ENCODE measurements around the gene OCSTAMP.

Gene OCSTAMP

DNA sequence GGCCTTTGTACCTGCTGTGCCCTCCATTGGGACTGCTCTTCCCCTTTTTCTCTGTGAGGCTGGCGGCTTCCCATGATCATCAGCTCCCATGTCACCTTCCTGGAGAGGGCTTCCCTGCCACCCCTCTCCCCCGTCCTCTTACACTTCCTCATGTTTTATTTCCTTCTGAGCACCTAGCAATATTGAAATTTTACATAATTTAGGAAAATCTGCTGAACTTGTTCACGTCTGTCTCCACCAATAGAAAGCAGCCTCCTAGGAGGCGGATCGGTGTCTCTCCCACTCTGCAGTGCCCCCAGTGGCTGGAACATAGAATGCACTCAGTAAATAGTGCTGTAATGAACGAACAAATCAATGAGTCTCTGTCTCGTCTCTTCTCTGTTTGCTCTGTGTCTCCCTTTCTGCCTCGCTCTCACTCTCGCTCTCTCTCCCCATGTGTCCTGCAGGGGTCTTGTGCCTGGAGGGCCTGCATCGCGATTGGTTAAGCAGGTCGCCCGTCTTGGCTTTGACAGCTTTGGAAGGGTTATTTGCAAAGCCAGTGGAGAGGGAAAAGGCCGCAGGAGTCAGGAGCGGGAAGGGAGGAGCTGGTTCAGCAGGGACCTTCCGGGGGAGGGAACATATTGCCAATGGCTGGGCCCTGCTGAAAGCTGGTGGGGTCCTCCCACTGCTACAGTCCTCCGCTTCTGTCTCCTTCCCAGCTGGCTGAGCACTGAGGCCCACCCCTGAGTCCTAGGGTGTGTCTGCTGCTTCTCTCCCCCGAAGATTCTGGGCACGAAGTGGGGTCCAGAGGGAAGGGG is 12.1 kb upstream of the OCSTAMP start:
- H3K4me3 ChIP-seq (replicated peaks; ENCODE audit: insufficient read depth, low read length) = peak overlapping the region; percentile 39
- H3K27ac ChIP-seq (replicated peaks) = no peak overlapping the region
- peak; percentile 63 to 68 for DNase-seq (ENCODE audit: low read depth in 1 of 2, low spot score in 1 of 2)
- TF ChIP-seq, protein P1, sequence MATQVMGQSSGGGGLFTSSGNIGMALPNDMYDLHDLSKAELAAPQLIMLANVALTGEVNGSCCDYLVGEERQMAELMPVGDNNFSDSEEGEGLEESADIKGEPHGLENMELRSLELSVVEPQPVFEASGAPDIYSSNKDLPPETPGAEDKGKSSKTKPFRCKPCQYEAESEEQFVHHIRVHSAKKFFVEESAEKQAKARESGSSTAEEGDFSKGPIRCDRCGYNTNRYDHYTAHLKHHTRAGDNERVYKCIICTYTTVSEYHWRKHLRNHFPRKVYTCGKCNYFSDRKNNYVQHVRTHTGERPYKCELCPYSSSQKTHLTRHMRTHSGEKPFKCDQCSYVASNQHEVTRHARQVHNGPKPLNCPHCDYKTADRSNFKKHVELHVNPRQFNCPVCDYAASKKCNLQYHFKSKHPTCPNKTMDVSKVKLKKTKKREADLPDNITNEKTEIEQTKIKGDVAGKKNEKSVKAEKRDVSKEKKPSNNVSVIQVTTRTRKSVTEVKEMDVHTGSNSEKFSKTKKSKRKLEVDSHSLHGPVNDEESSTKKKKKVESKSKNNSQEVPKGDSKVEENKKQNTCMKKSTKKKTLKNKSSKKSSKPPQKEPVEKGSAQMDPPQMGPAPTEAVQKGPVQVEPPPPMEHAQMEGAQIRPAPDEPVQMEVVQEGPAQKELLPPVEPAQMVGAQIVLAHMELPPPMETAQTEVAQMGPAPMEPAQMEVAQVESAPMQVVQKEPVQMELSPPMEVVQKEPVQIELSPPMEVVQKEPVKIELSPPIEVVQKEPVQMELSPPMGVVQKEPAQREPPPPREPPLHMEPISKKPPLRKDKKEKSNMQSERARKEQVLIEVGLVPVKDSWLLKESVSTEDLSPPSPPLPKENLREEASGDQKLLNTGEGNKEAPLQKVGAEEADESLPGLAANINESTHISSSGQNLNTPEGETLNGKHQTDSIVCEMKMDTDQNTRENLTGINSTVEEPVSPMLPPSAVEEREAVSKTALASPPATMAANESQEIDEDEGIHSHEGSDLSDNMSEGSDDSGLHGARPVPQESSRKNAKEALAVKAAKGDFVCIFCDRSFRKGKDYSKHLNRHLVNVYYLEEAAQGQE (IDR thresholded peaks at IDR 0.05; ENCODE audit: insufficient replicate concordance, low read depth) = no peak
- TF ChIP-seq, protein P2, sequence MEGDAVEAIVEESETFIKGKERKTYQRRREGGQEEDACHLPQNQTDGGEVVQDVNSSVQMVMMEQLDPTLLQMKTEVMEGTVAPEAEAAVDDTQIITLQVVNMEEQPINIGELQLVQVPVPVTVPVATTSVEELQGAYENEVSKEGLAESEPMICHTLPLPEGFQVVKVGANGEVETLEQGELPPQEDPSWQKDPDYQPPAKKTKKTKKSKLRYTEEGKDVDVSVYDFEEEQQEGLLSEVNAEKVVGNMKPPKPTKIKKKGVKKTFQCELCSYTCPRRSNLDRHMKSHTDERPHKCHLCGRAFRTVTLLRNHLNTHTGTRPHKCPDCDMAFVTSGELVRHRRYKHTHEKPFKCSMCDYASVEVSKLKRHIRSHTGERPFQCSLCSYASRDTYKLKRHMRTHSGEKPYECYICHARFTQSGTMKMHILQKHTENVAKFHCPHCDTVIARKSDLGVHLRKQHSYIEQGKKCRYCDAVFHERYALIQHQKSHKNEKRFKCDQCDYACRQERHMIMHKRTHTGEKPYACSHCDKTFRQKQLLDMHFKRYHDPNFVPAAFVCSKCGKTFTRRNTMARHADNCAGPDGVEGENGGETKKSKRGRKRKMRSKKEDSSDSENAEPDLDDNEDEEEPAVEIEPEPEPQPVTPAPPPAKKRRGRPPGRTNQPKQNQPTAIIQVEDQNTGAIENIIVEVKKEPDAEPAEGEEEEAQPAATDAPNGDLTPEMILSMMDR (IDR thresholded peaks at IDR 0.05; ENCODE audit: insufficient read depth, low read length) = peak; percentile 91
- TF ChIP-seq SPI1 (IDR thresholded peaks at IDR 0.05; ENCODE audit: borderline replicate concordance, low read depth) = peak; percentile 83
- no peak for TF ChIP-seq POLR2AphosphoS5 (IDR thresholded peaks at IDR 0.05; ENCODE audit: low read depth)
- peaks cover 4% of the 10 kb centered on the region for H3K27me3 ChIP-seq (ENCODE audit: insufficient read depth, poor library complexity, severe bottlenecking)

DNA sequence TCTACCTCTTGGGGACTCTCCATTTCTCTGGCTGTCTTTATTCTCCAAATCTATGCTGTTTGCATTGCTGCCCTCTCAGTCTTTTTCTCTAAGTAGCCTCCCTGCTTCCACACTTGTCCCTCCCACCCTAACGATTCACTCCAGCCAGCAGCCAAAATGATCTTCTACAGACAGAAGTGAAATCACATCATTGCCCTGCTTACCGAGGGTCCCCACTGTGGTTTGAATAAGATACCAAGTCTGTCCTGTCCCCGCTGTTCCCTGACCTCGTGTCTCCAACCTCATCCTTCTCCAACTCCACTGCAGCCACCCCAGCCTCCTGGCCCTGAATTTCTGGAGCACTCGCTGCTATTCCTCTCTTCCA is 11.5 kb upstream of the OCSTAMP start:
- TF ChIP-seq, protein P2 (IDR thresholded peaks at IDR 0.05; ENCODE audit: insufficient read depth, low read length) = no peak
- TF ChIP-seq, protein P1 (IDR thresholded peaks at IDR 0.05; ENCODE audit: insufficient replicate concordance, low read depth) = no peak
- TF ChIP-seq GABPA (IDR thresholded peaks at IDR 0.05; ENCODE audit: low read depth) = no peak
- no peak for TF ChIP-seq SPI1 (IDR thresholded peaks at IDR 0.05; ENCODE audit: borderline replicate concordance, low read depth)
- no peak for TF ChIP-seq POLR2AphosphoS5 (IDR thresholded peaks at IDR 0.05; ENCODE audit: low read depth)
- DNase-seq (ENCODE audit: low read depth in 1 of 2, low spot score in 1 of 2) = no peak
- Histone ChIP-seq H3K27me3 (ENCODE audit: insufficient read depth, poor library complexity, severe bottlenecking) (peaks cover 4% of the 10 kb centered on the region), H3K27ac (replicated peaks) (no peak overlapping the region), H3K4me3 (replicated peaks; ENCODE audit: insufficient read depth, low read length) (peak overlapping the region; percentile 39)

DNA sequence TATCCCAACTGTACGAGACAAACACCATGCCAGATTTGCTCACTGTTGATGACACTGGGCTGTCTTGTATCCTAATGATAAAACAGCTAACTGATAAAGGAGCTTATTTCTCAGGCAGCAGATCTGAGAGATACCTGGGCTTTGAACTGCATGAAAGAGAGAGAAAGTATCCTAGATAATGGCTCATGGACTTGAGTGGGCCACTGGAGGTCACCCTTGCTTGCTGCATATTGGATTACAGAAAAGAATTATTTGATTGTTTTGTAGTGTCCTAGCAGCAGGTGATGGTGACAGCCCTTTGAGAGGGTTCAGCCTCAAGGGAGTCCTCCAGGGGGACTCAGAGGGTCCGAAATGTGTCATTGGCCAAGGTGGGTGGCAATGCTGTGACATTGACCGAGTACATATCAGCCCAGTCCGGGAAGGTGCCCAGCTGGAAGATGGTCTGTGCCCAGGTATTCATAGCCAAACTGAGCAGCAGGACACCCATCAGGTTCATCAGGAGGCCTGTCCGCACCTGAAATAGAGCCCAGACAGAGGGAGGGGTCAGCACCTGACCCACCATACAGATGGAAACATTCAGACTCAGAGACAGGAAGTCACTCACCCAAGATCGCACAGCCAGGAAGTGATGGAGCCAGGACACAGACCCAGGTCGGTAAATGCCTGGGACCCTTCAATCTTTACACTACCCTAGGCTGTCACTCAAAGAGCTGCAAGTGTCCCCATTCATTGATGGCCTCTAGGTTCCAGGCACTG is 9.4 kb upstream of the OCSTAMP start:
- no peak for TF ChIP-seq GABPA (IDR thresholded peaks at IDR 0.05; ENCODE audit: low read depth)
- TF ChIP-seq, protein P2 (IDR thresholded peaks at IDR 0.05; ENCODE audit: insufficient read depth, low read length) = no peak
- no peak for TF ChIP-seq POLR2AphosphoS5 (IDR thresholded peaks at IDR 0.05; ENCODE audit: low read depth)
- no peak for TF ChIP-seq SPI1 (IDR thresholded peaks at IDR 0.05; ENCODE audit: borderline replicate concordance, low read depth)
- TF ChIP-seq, protein P1 (IDR thresholded peaks at IDR 0.05; ENCODE audit: insufficient replicate concordance, low read depth) = no peak
- DNase-seq (ENCODE audit: low read depth in 1 of 2, low spot score in 1 of 2) = no peak
- no peak overlapping the region for H3K4me3 ChIP-seq (replicated peaks; ENCODE audit: insufficient read depth, low read length)
- H3K27me3 ChIP-seq (ENCODE audit: insufficient read depth, poor library complexity, severe bottlenecking) = peaks cover 4% of the 10 kb centered on the region
- H3K27ac ChIP-seq (replicated peaks) = no peak overlapping the region
